H1 (cell line): ENCODE data around the gene TMEM245. TPM values are rescaled to one million over a fixed set of nuclear protein-coding genes. Genes with fewer than 3 reads are reported as not detected.

Experiments used
- CTCF ChIA-PET: fragments of 300-600 bp; sonication (Branson Sonifier 250); formaldehyde crosslinking; loops from one replicate; lab custom pipeline; 2021; ENCODE audit not compliant: partially characterized antibody; lab: Charles Lee
- POLR2A ChIA-PET: fragments of 300-600 bp; sonication (Branson Sonifier 250); formaldehyde crosslinking; loops from one replicate; lab custom pipeline; 2021; ENCODE audit warnings: inconsistent platforms; ENCODE audit not compliant: partially characterized antibody; lab: Charles Lee
- DNase-seq, 2 experiments: peaks; one replicate each; pipeline versions ENCODE4 v3.0.0 to v3.0.0-alpha.2; 2010 to 2022; ENCODE audit warnings: low spot score in 2 of 2, low read depth in 1 of 2, mixed read lengths in 1 of 2
- FAIRE-seq: peaks from 2 replicates; lab custom pipeline; 2011; peaks lifted over from hg19 to GRCh38; lab: Jason Lieb, UNC
- H2AFZ ChIP-seq: 2 replicates; pipeline ENCODE4 v1.8.1; 2012; ENCODE audit warnings: low read length, inconsistent platforms
- H2AK5ac ChIP-seq: 2 replicates; pipeline ENCODE4 v1.6.1; 2013; ENCODE audit warnings: low read depth, low read length
- H2BK120ac ChIP-seq: replicated peaks from 2 replicates; pipeline ENCODE3; 2013; ENCODE audit warnings: low read depth, low read length, inconsistent platforms
- H2BK12ac ChIP-seq: 2 replicates; pipeline ENCODE4 v1.6.1; 2013; ENCODE audit warnings: low read depth, low read length
- H2BK15ac ChIP-seq: 2 replicates; pipeline ENCODE4 v1.6.1; 2013; ENCODE audit warnings: low read length
- H2BK20ac ChIP-seq: 2 replicates; pipeline ENCODE4 v1.6.1; 2013; ENCODE audit warnings: low read length
- H2BK5ac ChIP-seq: 2 replicates; pipeline ENCODE4 v1.6.1; 2013; ENCODE audit warnings: low read depth, low read length
- H3K14ac ChIP-seq: 2 replicates; pipeline ENCODE4 v1.6.1; 2013; ENCODE audit warnings: inconsistent platforms; ENCODE audit not compliant: insufficient read length
- H3K18ac ChIP-seq: 2 replicates; pipeline ENCODE4 v1.6.1; 2013; ENCODE audit warnings: low read length; ENCODE audit errors: extremely low read depth
- H3K23ac ChIP-seq: 2 replicates; pipeline ENCODE4 v1.6.1; 2013; ENCODE audit warnings: inconsistent platforms; ENCODE audit not compliant: insufficient read length
- H3K23me2 ChIP-seq: 2 replicates; pipeline ENCODE4 v1.6.1; 2013; ENCODE audit warnings: low read depth, low read length
- H3K27ac ChIP-seq: 2 replicates; pipeline ENCODE4 v1.6.1; 2011; ENCODE audit warnings: low read depth, low read length, inconsistent platforms
- H3K27me3 ChIP-seq, 4 experiments: replicated peaks in 1 of 4; 1 replicate in 1 of 4; 2 replicates in 3 of 4; pipeline versions ENCODE4 v1.6.1 to v1.8.1; 2011 to 2013; ENCODE audit warnings: low read length in 3 of 4, mild to moderate bottlenecking in 3 of 4, inconsistent platforms in 2 of 4, mixed read lengths in 2 of 4, moderate library complexity in 1 of 4; ENCODE audit not compliant: control insufficient read depth in 3 of 4, insufficient read depth in 3 of 4; ENCODE audit errors: extremely low read depth in 1 of 4
- H3K36me3 ChIP-seq, 4 experiments: 2 replicates each; pipeline versions ENCODE4 v1.6.1 to v1.8.1; 2011 to 2013; ENCODE audit warnings: mild to moderate bottlenecking in 4 of 4, low read length in 3 of 4, moderate library complexity in 2 of 4, control low read depth in 1 of 4, inconsistent platforms in 1 of 4; ENCODE audit not compliant: insufficient read depth in 4 of 4, control insufficient read depth in 2 of 4
- H3K4ac ChIP-seq: replicated peaks from 2 replicates; pipeline ENCODE3; 2013; ENCODE audit warnings: low read length, low read depth, mixed read lengths, inconsistent platforms; ENCODE audit not compliant: insufficient read length
- H3K4me1 ChIP-seq, 4 experiments: replicated peaks in 1 of 4; 1 replicate in 1 of 4; 2 replicates in 3 of 4; pipeline versions ENCODE4 v1.6.1 to v1.8.1; 2011 to 2013; ENCODE audit warnings: low read length in 3 of 4, inconsistent platforms in 2 of 4, mixed read lengths in 1 of 4; ENCODE audit not compliant: insufficient read depth in 4 of 4, control insufficient read depth in 3 of 4
- H3K4me2 ChIP-seq, 2 experiments: 2 replicates each; pipeline versions ENCODE4 v1.6.1 to v1.8.1; 2011 to 2013; ENCODE audit warnings: low read depth in 2 of 2, low read length in 2 of 2, control low read depth in 1 of 2, inconsistent platforms in 1 of 2, mild to moderate bottlenecking in 1 of 2; ENCODE audit not compliant: insufficient read depth in 1 of 2
- H3K4me3 ChIP-seq, 4 experiments: fragments of 200-600, 300-600 bp in 1 of 4; sonication (generic), shearing (Covaris generic), sonication (Bioruptor Twin) in 1 of 4; 2 replicates each; pipeline versions ENCODE4 v1.5.1 to v1.8.1; 2011 to 2016; ENCODE audit warnings: low read length in 4 of 4, low read depth in 3 of 4, control low read depth in 2 of 4, inconsistent platforms in 2 of 4, mild to moderate bottlenecking in 2 of 4, mixed read lengths in 1 of 4, moderate library complexity in 1 of 4; ENCODE audit not compliant: insufficient read depth in 2 of 4; ENCODE audit errors: extremely low read depth in 1 of 4
- H3K56ac ChIP-seq: replicated peaks from 2 replicates; pipeline ENCODE3; 2013; ENCODE audit warnings: low read depth, mild to moderate bottlenecking, mixed read lengths, low read length, inconsistent platforms; ENCODE audit not compliant: insufficient read length
- H3K79me1 ChIP-seq: 2 replicates; pipeline ENCODE4 v1.6.1; 2013; ENCODE audit warnings: low read depth, low read length, control low read depth
- H3K79me2 ChIP-seq, 2 experiments: 2 replicates each; pipeline versions ENCODE4 v1.6.1 to v1.8.1; 2012 to 2013; ENCODE audit warnings: low read length in 2 of 2, mild to moderate bottlenecking in 2 of 2, inconsistent platforms in 1 of 2; ENCODE audit not compliant: insufficient read depth in 2 of 2, control insufficient read depth in 1 of 2
- H3K9ac ChIP-seq, 4 experiments: replicated peaks in 1 of 4; 1 replicate in 1 of 4; 2 replicates in 3 of 4; pipeline versions ENCODE4 v1.6.1 to v1.8.1; 2011 to 2013; ENCODE audit warnings: low read depth in 3 of 4, low read length in 3 of 4, control low read depth in 2 of 4, mild to moderate bottlenecking in 2 of 4, moderate library complexity in 2 of 4, inconsistent platforms in 1 of 4; ENCODE audit errors: extremely low read depth in 1 of 4
- H3K9me3 ChIP-seq, 2 experiments: 2 replicates each; pipeline versions ENCODE4 v1.6.1 to v1.8.1; 2012 to 2013; ENCODE audit warnings: mild to moderate bottlenecking in 2 of 2, moderate library complexity in 2 of 2, control low read depth in 1 of 2, inconsistent platforms in 1 of 2, low read depth in 1 of 2, low read length in 1 of 2, mixed read lengths in 1 of 2; ENCODE audit not compliant: insufficient read depth in 2 of 2
- H4K20me1 ChIP-seq, 2 experiments: replicated peaks in 1 of 2; 2 replicates each; pipeline versions ENCODE3 to v1.8.1; 2011 to 2013; ENCODE audit warnings: inconsistent platforms in 2 of 2, low read length in 2 of 2, mild to moderate bottlenecking in 1 of 2; ENCODE audit not compliant: insufficient read depth in 2 of 2, control insufficient read depth in 1 of 2
- H4K5ac ChIP-seq: 2 replicates; pipeline ENCODE4 v1.6.1; 2013; ENCODE audit warnings: low read length, low read depth, mixed read lengths, inconsistent platforms; ENCODE audit not compliant: insufficient read length
- H4K8ac ChIP-seq: 2 replicates; pipeline ENCODE4 v1.8.0; 2013; ENCODE audit warnings: mild to moderate bottlenecking, moderate library complexity, low read length, inconsistent platforms; ENCODE audit not compliant: insufficient read depth; ENCODE audit errors: extremely low read depth
- H4K91ac ChIP-seq: replicated peaks from 2 replicates; pipeline ENCODE3; 2013; ENCODE audit warnings: low read length, mixed read lengths, inconsistent platforms; ENCODE audit not compliant: insufficient read length
- CBX5 ChIP-seq: fragments of 300-800, 300-1000 bp; sonication (generic); IDR thresholded peaks from 2 replicates; pipeline ENCODE4 v1.7.1; 2016; ENCODE audit warnings: antibody characterized with exemption, low read length, low read depth
- HDAC2 ChIP-seq, 2 experiments: fragments of 300-600 bp in 1 of 2; sonication (generic) in 1 of 2; IDR thresholded peaks; 2 replicates each; pipeline ENCODE4 v1.6.1; 2011 to 2012; ENCODE audit warnings: low read depth in 2 of 2, low read length in 2 of 2, mild to moderate bottlenecking in 2 of 2, moderate library complexity in 2 of 2, borderline replicate concordance in 1 of 2, inconsistent platforms in 1 of 2
- JUND ChIP-seq: IDR thresholded peaks from 2 replicates; pipeline ENCODE4 v1.6.1; 2011; ENCODE audit warnings: mild to moderate bottlenecking, improper control_type of control experiment, low read length
- POLR2AphosphoS5 ChIP-seq: IDR thresholded peaks from 2 replicates; pipeline ENCODE4 v1.6.1; 2011; ENCODE audit warnings: low read depth, low read length
- SP1 ChIP-seq: IDR thresholded peaks from 2 replicates; pipeline ENCODE4 v1.6.1; 2011; ENCODE audit warnings: low read depth, low read length
- TCF12 ChIP-seq: IDR thresholded peaks from 2 replicates; pipeline ENCODE4 v1.6.1; 2011; ENCODE audit warnings: low read depth, mild to moderate bottlenecking, low read length
- WGBS, 2 experiments: shearing (Covaris generic) in 1 of 2; methylation state at CpG; one replicate each; pipeline versions ENCODE4 v1.1.6 to v1.1.7; 2013 to 2015; ENCODE audit warnings: low lambda C conversion rate in 2 of 2, mixed read lengths in 2 of 2, inconsistent platforms in 1 of 2, low coverage in 1 of 2, missing lambda C conversion rate in 1 of 2; ENCODE audit not compliant: insufficient replicate concordance in 2 of 2, insufficient coverage in 1 of 2, insufficient read length in 1 of 2; ENCODE audit errors: extremely low coverage in 1 of 2, missing lambda C conversion rate in 1 of 2; 5-methylcytosine and 5-hydroxymethylcytosine counted together
- polyA plus RNA-seq, 7 experiments: library from polyadenylated mRNA; depleted of rRNA in 3 of 7; stranded (reverse) in 5 of 7; unstranded in 2 of 7; fragments of >200 nt in 5 of 7; fragments of 200-250 nt in 2 of 7; gene quantifications; 1 replicate in 5 of 7; 2 replicates in 1 of 7; 4 replicates in 1 of 7; pipeline versions ENCODE4 v1.2.1 to v1.2.3, GENCODE V29; 2011 to 2013; ENCODE audit warnings: missing spikeins in 2 of 7, mixed read lengths in 2 of 7
- total RNA-seq: library from RNA; stranded (reverse); fragmentation: NEBNext Ultra II Directional; extraction: Animal tissue kit (Norgen Biotek cat#: 25700); gene quantifications from 2 replicates; pipeline ENCODE4 v1.2.1, GENCODE V29; 2021

TMEM245 gene
- total and polyA plus RNA-seq, 2 of the 8 experiments (the other 6 are each of a cell fraction or from before 2014, with no cell fraction given), result 44.3 to 45.8 TPM

- Histone ChIP-seq H2BK15ac (no peak overlapping the region), H3K4me2 (no peak overlapping the region), H3K14ac (no peak overlapping the region), H2BK20ac (no peak overlapping the region), H3K23me2 (no peaks in the 10 kb centered on the region), H2BK5ac (no peak overlapping the region), H3K23ac (no peak overlapping the region), H2AK5ac (no peak overlapping the region), H4K5ac (no peak overlapping the region), H3K4me3 (no peak overlapping the region), H2AFZ (no peak overlapping the region)
- TF ChIP-seq POLR2AphosphoS5 (no peak), HDAC2 (IDR thresholded peaks at IDR 0.05; ENCODE audit: borderline replicate concordance in 1 of 2, low read depth in 2 of 2, low read length in 2 of 2) (no peak), TCF12 (no peak), SP1 (no peak), JUND (no peak), CBX5 (no peak)
- TF ChIP-seq, all 59 proteins: peak for 0
- Histone ChIP-seq H3K79me1 (peaks cover 5% of the 10 kb centered on the region), H3K56ac (no peak overlapping the region), H2BK12ac (no peak overlapping the region), H2BK120ac (no peak overlapping the region), H4K91ac (no peak overlapping the region), H4K20me1 (peaks cover 0 to 10% of the 10 kb centered on the region in 2 experiments), H3K79me2 (peaks cover 0 to 56% of the 10 kb centered on the region in 2 experiments; a peak in 2 of 4 replicates), H3K4me1 (peaks cover 0 to 6% (median 0%) of the 10 kb centered on the region in 4 experiments; a peak in 1 of 7 replicates), H3K9me3 (no peaks in the 10 kb centered on the region), H3K36me3 (peaks cover 7 to 52% (median 10%) of the 10 kb centered on the region in 4 experiments; a peak in 7 of 8 replicates), H3K9ac (no peak overlapping the region), H3K27ac (no peak overlapping the region), H3K27me3 (no peaks in the 10 kb centered on the region), H3K18ac (no peak overlapping the region), H4K8ac (no peak overlapping the region), H3K4ac (no peak overlapping the region)
- FAIRE-seq, result no peak
- POLR2A ChIA-PET, result interaction anchor here (0.7 kb wide), 1 partner anchor 9 kb away, joined by 3 read pairs; no protein-coding TSS in a partner anchor
- CTCF ChIA-PET, result no interaction called here
- no peak for DNase-seq
- WGBS, 2 experiments, result 85% methylated on average over 1 of the region's 1 CpG; no CpG with 5 or more reads in 1 of the 2 experiments
Measured at GRCh38 chr9:109092587-109092986, 27.2 kb downstream of the TMEM245 start.
